A673 (cell line): ENCODE results near the gene THAP9. TPM values are rescaled to one million over a fixed set of nuclear protein-coding genes. Genes with fewer than 3 reads are reported as not detected.

Source experiments
- BruUV-seq: library from RNA; stranded (reverse); fragments of 400-500 nt; replicated peaks from 2 replicates; lab custom pipeline; 2021; lab: Mats Ljungman, UMichigan
- CTCF ChIA-PET: fragments of 300-600 bp; sonication (Branson Sonifier 250); formaldehyde crosslinking; loops from one replicate; lab custom pipeline; 2022; ENCODE audit warnings: antibody characterized with exemption; lab: Charles Lee
- POLR2A ChIA-PET: fragments of 300-600 bp; sonication (Branson Sonifier 250); formaldehyde crosslinking; loops from one replicate; lab custom pipeline; 2022; ENCODE audit warnings: antibody characterized with exemption; ENCODE audit not compliant: low non-redundant PET; lab: Charles Lee
- DNase-seq: peaks from one replicate; pipeline ENCODE4 v3.0.0-alpha.2; 2015; ENCODE audit warnings: low spot score
- H3K27ac ChIP-seq: fragments of 200-600 bp; sonication (generic); 2 replicates; pipeline ENCODE4 v1.5.1; 2016; ENCODE audit warnings: mixed run types, low read depth, mild to moderate bottlenecking, mixed read lengths, antibody characterized with exemption, low read length; ENCODE audit not compliant: poor library complexity, severe bottlenecking
- H3K27me3 ChIP-seq: fragments of 200-600 bp; sonication (generic); replicated peaks from 2 replicates; pipeline ENCODE4 v1.6.1; 2017; ENCODE audit warnings: mixed run types, low read depth, mild to moderate bottlenecking, mixed read lengths, antibody characterized with exemption, low read length; ENCODE audit not compliant: insufficient read depth, poor library complexity
- H3K36me3 ChIP-seq: fragments of 200-600 bp; sonication (generic); 2 replicates; pipeline ENCODE4 v1.6.1; 2016; ENCODE audit warnings: mixed run types, mild to moderate bottlenecking, mixed read lengths, antibody characterized with exemption, low read length; ENCODE audit not compliant: insufficient read depth, poor library complexity, severe bottlenecking
- H3K4me1 ChIP-seq: fragments of 200-600 bp; sonication (generic); 2 replicates; pipeline ENCODE4 v1.6.1; 2017; ENCODE audit warnings: mixed run types, mild to moderate bottlenecking, mixed read lengths, antibody characterized with exemption, low read length; ENCODE audit not compliant: insufficient read depth, poor library complexity, severe bottlenecking
- H3K4me3 ChIP-seq: fragments of 200-600 bp; sonication (generic); 2 replicates; pipeline ENCODE4 v1.5.1; 2016; ENCODE audit warnings: low read depth, mixed run types, mild to moderate bottlenecking, mixed read lengths, low read length; ENCODE audit not compliant: poor library complexity, severe bottlenecking
- H3K9me3 ChIP-seq: fragments of 200-600 bp; sonication (generic); 2 replicates; pipeline ENCODE4 v1.6.1; 2016; ENCODE audit warnings: mixed run types, low read depth, mild to moderate bottlenecking, mixed read lengths, antibody characterized with exemption, low read length; ENCODE audit not compliant: poor library complexity, severe bottlenecking
- CTCF ChIP-seq: fragments of 300-800, 200-600 bp; sonication (generic); conservative IDR thresholded peaks from 2 replicates; pipeline ENCODE4 v1.5.1; 2017; ENCODE audit warnings: low read depth, mild to moderate bottlenecking, antibody characterized with exemption, low read length, moderate library complexity, mixed read lengths
- EZH2 ChIP-seq: fragments of 200-600 bp; sonication (generic); IDR thresholded peaks from 2 replicates; pipeline ENCODE4 v1.6.1; 2017; ENCODE audit warnings: borderline replicate concordance, low read depth, mild to moderate bottlenecking, mixed read lengths, antibody characterized with exemption, low read length; ENCODE audit not compliant: poor library complexity, severe bottlenecking
- intact Hi-C: fragments of 100-400 bp; cut with micrococcal nuclease; formaldehyde crosslinking; loops from one replicate; pipeline ENCODE4 v1.10.0; 2022; ENCODE audit not compliant: unreplicated experiment
- total RNA-seq: library from RNA; stranded (reverse); gene quantifications from 2 replicates; pipeline ENCODE4 v1.2.3, GENCODE V29; 2021

Gene THAP9
- total RNA-seq, 1 experiment from 2014 or later = 3.8 TPM

DNA sequence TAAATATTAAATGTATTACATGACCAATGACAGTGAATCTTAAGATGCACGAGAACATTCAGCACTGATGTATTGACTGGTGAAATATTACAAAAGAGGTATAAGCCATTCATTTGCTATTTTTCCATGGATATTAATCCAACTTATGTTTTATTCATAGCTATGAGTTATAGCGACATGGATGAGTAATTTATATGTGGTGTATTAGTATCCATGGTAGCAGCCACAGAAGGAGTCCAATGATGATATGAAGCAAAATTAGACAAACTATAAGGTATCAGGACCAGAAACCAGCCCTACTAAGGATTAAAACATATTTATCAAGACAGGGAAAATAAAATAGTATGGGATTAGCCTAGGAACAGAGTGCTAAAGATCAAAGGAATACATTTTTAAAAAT is 50.7 kb downstream of the THAP9 start:
- ChIA-PET POLR2A (no interaction called here), CTCF (no interaction called here)
- TF ChIP-seq EZH2 (no peak), CTCF (no peak)
- H3K36me3 ChIP-seq = no peaks in the 10 kb centered on the region
- H3K27me3 ChIP-seq = no peaks in the 10 kb centered on the region
- no peaks in the 10 kb centered on the region for H3K9me3 ChIP-seq
- no peak overlapping the region for H3K27ac ChIP-seq
- H3K4me1 ChIP-seq = no peaks in the 10 kb centered on the region
- intact Hi-C loops = no loop called here
- no peak overlapping the region for H3K4me3 ChIP-seq
- no TSS peak for BruUV-seq
- DNase-seq = no peak

DNA sequence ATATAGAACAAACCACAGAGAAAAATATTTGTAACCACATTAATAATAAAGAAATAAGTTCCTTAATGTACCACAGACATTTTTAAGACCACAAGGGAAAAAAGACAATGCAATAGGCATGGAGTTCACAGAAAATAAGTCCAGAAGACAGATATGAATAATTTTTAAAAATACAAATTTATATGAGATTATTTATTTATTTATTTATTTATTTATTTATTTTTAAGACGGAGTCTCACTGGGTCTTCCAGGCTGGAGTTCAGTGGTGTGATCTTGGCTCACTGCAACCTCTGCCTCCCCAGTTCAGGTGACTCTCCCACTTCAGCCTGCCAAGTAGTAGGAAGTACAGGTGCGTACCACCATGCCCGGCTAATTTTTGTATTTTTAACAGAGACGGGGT is 53.7 kb downstream of the THAP9 start:
- BruUV-seq = no TSS peak
- CTCF ChIA-PET = no interaction called here
- POLR2A ChIA-PET = no interaction called here

DNA sequence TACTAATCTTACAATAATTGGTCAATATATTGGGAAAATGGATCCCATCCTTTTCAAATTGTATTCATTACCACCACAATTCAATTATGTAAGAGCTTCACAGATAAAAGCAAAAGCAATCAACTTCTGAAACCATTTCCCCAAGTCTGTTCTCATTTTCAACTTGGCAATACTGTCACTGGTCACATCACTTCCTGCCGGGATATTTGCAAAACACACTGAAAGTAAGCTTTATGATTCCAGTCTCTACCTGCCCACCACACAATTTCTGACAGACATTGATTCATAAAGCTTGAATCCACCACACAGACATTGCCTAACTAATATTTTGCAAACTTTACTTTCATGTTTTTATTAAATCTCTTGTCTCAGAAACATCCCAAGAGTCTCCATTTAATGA is 56.5 kb downstream of the THAP9 start:
- H3K9me3 ChIP-seq = no peaks in the 10 kb centered on the region
- H3K27ac ChIP-seq = no peak overlapping the region
- no peaks in the 10 kb centered on the region for H3K36me3 ChIP-seq
- POLR2A ChIA-PET = no interaction called here
- DNase-seq = no peak
- H3K4me1 ChIP-seq = no peaks in the 10 kb centered on the region
- no peak for TF ChIP-seq EZH2
- no peak overlapping the region for H3K4me3 ChIP-seq
- CTCF ChIA-PET = no interaction called here
- no peaks in the 10 kb centered on the region for H3K27me3 ChIP-seq
- intact Hi-C loops = no loop called here
- BruUV-seq = no TSS peak

More for the DNA sequence above, 53.7 kb downstream of the THAP9 start:
- Histone ChIP-seq H3K27me3 (no peaks in the 10 kb centered on the region), H3K4me3 (no peak overlapping the region), H3K4me1 (no peaks in the 10 kb centered on the region), H3K9me3 (no peaks in the 10 kb centered on the region), H3K27ac (no peak overlapping the region), H3K36me3 (no peaks in the 10 kb centered on the region)
- no peak for TF ChIP-seq EZH2
- intact Hi-C loops = no loop called here
- no peak for DNase-seq

GRCh38 chr4:82965763-82966162 is 65.2 kb downstream of the THAP9 start:
- H3K9me3 ChIP-seq = no peaks in the 10 kb centered on the region
- no peak overlapping the region for H3K4me3 ChIP-seq
- peaks cover 4% of the 10 kb centered on the region for H3K36me3 ChIP-seq
- BruUV-seq = no TSS peak
- POLR2A ChIA-PET = no interaction called here
- intact Hi-C loops = no loop called here
- H3K4me1 ChIP-seq = no peaks in the 10 kb centered on the region
- no peaks in the 10 kb centered on the region for H3K27me3 ChIP-seq
- CTCF ChIA-PET = no interaction called here
- DNase-seq = no peak
- no peak overlapping the region for H3K27ac ChIP-seq
- TF ChIP-seq EZH2 (no peak), CTCF (no peak)
